HG03060 (cell line): ENCODE measurements around the gene C2orf78.
"Not testable (repeated sequence)": the region's sequence is repeated elsewhere in the genome, so short reads cannot be mapped to it uniquely, and the experiment has no call there.

ENCODE experiments used
- ATAC-seq: cut with Tn5 transposase; IDR thresholded peaks from one replicate; pipeline ENCODE4 v1.9.1; 2021; ENCODE audit warnings: low read depth, moderate number of reproducible peaks; ENCODE audit not compliant: unreplicated experiment

Gene C2orf78

GRCh38 chr2:73783883-73784282 lies at the start of gene C2orf78:
C2orf78 (plus strand) TSS chr2:73784183; CDS start chr2:73784310, 127 bp downstream.
- not testable (repeated sequence) for ATAC-seq

GRCh38 chr2:73736378-73736777 lies 47.6 kb upstream of the C2orf78 start:
- no peak for ATAC-seq

- peak; percentile 80 for ATAC-seq
Observed at GRCh38 chr2:73736855-73737779, 46.9 kb upstream of the C2orf78 start, which contains the start of gene TPRKB. TPRKB (minus strand) TSS chr2:73737345; CDS start chr2:73734569, 2,776 bp downstream.

GRCh38 chr2:73739101-73739500 lies 44.9 kb upstream of the C2orf78 start:
- ATAC-seq, result no peak

- no peak for ATAC-seq
Observed at GRCh38 chr2:73740767-73741166, 43.2 kb upstream of the C2orf78 start.

- ATAC-seq, result no peak
Observed at GRCh38 chr2:73746015-73746876, 37.7 kb upstream of the C2orf78 start.

GRCh38 chr2:73746877-73747208 lies 37.1 kb upstream of the C2orf78 start:
- no peak for ATAC-seq

GRCh38 chr2:73749314-73749713 lies 34.7 kb upstream of the C2orf78 start:
- ATAC-seq, result no peak

- not testable (repeated sequence) for ATAC-seq
Observed at GRCh38 chr2:73754332-73754731, 29.7 kb upstream of the C2orf78 start.

GRCh38 chr2:73759285-73759764 lies 24.7 kb upstream of the C2orf78 start:
- ATAC-seq, result no peak

GRCh38 chr2:73759904-73760303 lies 24.1 kb upstream of the C2orf78 start:
- no peak for ATAC-seq

- no peak for ATAC-seq
Observed at GRCh38 chr2:73762571-73762970, 21.4 kb upstream of the C2orf78 start.

- ATAC-seq, result no peak
Observed at GRCh38 chr2:73764945-73765344, 19.0 kb upstream of the C2orf78 start.

- ATAC-seq, result no peak
Observed at GRCh38 chr2:73766349-73766748, 17.6 kb upstream of the C2orf78 start.

- ATAC-seq, result no peak
Observed at GRCh38 chr2:73766994-73767393, 17.0 kb upstream of the C2orf78 start.

GRCh38 chr2:73770725-73771124 lies 13.3 kb upstream of the C2orf78 start:
- no peak for ATAC-seq

GRCh38 chr2:73772819-73773218 lies 11.2 kb upstream of the C2orf78 start:
- ATAC-seq, result no peak

- ATAC-seq, result no peak
Observed at GRCh38 chr2:73776381-73776780, 7.6 kb upstream of the C2orf78 start.

- no peak for ATAC-seq
Observed at GRCh38 chr2:73776869-73777519, 7.0 kb upstream of the C2orf78 start.

GRCh38 chr2:73778867-73779466 lies 5.0 kb upstream of the C2orf78 start:
- not testable (repeated sequence) for ATAC-seq
